Sigmoid colon (tissue), 7 donors: ENCODE results near the gene TSC22D1. TPM values are rescaled to one million over a fixed set of nuclear protein-coding genes. Genes with fewer than 3 reads are reported as not detected.
"Not testable (repeated sequence)": the region's sequence is repeated elsewhere in the genome, so short reads cannot be mapped to it uniquely, and the experiment has no call there.

ENCODE experiments used
- DNase-seq: peaks from one replicate; pipeline ENCODE4 v3.0.0-alpha.2; 2019
- H3K27ac ChIP-seq, 4 donors: fragments of 200-600 bp; sonication (generic); one replicate each; pipeline ENCODE4 v1.5.1; 2016 to 2019; ENCODE audit warnings: mild to moderate bottlenecking in 1 of 4
- H3K27me3 ChIP-seq, 3 donors: fragments of 200-600 bp; sonication (generic); one replicate each; pipeline ENCODE4 v1.5.1; 2019; ENCODE audit warnings: mild to moderate bottlenecking in 1 of 3
- H3K36me3 ChIP-seq, 4 donors: fragments of 200-600 bp; sonication (generic); one replicate each; pipeline ENCODE4 v1.5.1; 2016 to 2019
- H3K4me1 ChIP-seq, 4 donors: fragments of 200-600 bp; sonication (generic); one replicate each; pipeline ENCODE4 v1.5.1; 2017 to 2019
- H3K4me3 ChIP-seq, 4 donors: fragments of 200-600 bp; sonication (generic); one replicate each; pipeline ENCODE4 v1.5.1; 2017 to 2019; ENCODE audit warnings: mild to moderate bottlenecking in 2 of 4, moderate library complexity in 1 of 4
- H3K9me3 ChIP-seq, 4 donors: fragments of 200-600 bp in 3 of 4; sonication (generic) in 3 of 4; one replicate each; pipeline versions ENCODE4 v1.5.1 to v1.6.1; 2013 to 2019
- CTCF ChIP-seq, 4 experiments: fragments of 450-650 bp in 3 of 4; fragments of 200-600 bp in 1 of 4; IDR thresholded peaks; one replicate each; pipeline ENCODE4 v1.5.1; 2016 to 2019; ENCODE audit warnings: antibody characterized with exemption in 4 of 4, mild to moderate bottlenecking in 3 of 4, moderate library complexity in 2 of 4
- EP300 ChIP-seq, 4 donors: sonication (generic); formaldehyde crosslinking; IDR thresholded peaks; one replicate each; pipeline ENCODE4 v1.6.1; 2017; ENCODE audit warnings: antibody characterized with exemption in 4 of 4
- POLR2A ChIP-seq, 2 donors: fragments of 450-650 bp; IDR thresholded peaks; one replicate each; pipeline ENCODE4 v1.6.1; 2016; ENCODE audit warnings: antibody characterized with exemption in 2 of 2, mild to moderate bottlenecking in 2 of 2, moderate library complexity in 2 of 2
- POLR2AphosphoS5 ChIP-seq, 4 donors: sonication (generic); formaldehyde crosslinking; IDR thresholded peaks; one replicate each; pipeline ENCODE4 v1.6.1; 2017; ENCODE audit warnings: antibody characterized with exemption in 4 of 4
- WGBS, 2 donors: extraction: QIAGEN DNeasy Blood & Tissue Kit; methylation state at CpG; one replicate each; pipeline ENCODE4 v1.1.7; 2013; 5-methylcytosine and 5-hydroxymethylcytosine counted together
- intact Hi-C: fragments of 100-400 bp; cut with DNase I; formaldehyde crosslinking; loops from one replicate; pipeline ENCODE4 v1.15.1; 2023
- polyA plus RNA-seq, 3 donors: library from polyadenylated mRNA; stranded (reverse); fragments of 200-250 nt; gene quantifications; one replicate each; pipeline ENCODE4 v1.2.3, GENCODE V29; 2013
- total RNA-seq, 4 donors: library from RNA; depleted of rRNA; stranded (reverse); fragments of >200 nt; gene quantifications; one replicate each; pipeline ENCODE4 v1.1.0, GENCODE V29; 2016
- donor health status: healthy with polysubstance abuse.
- donor health status: Bipolar disorder and iron deficiency.
- donor health status: healthy.

Gene TSC22D1
- total and polyA plus RNA-seq, 7 donors, result 121 to 225 (median 176) TPM

- 49 to 72% methylated on average over 2 of the region's 2 CpGs for WGBS, 2 donors
- intact Hi-C loops, result no loop called here
- Histone ChIP-seq H3K4me1 (no peaks in the 10 kb centered on the region), H3K27me3 (no peaks in the 10 kb centered on the region), H3K9me3 (no peaks in the 10 kb centered on the region), H3K4me3 (no peak overlapping the region), H3K27ac (no peak overlapping the region), H3K36me3 (no peaks in the 10 kb centered on the region)
- DNase-seq, result no peak
- TF ChIP-seq POLR2AphosphoS5 (IDR thresholded peaks at IDR 0.05) (no peak), EP300 (IDR thresholded peaks at IDR 0.05) (no peak), CTCF (IDR thresholded peaks at IDR 0.05) (no peak), POLR2A (IDR thresholded peaks at IDR 0.05) (no peak)
Observed at GRCh38 chr13:44601586-44601985, 25.5 kb upstream of the TSC22D1 start.

GRCh38 chr13:44593861-44594592 is 17.9 kb upstream of the TSC22D1 start:
- H3K36me3 ChIP-seq, DNase-seq, H3K4me1 ChIP-seq, H3K27me3 ChIP-seq, H3K9me3 ChIP-seq, H3K4me3 ChIP-seq, H3K27ac ChIP-seq, intact Hi-C loops: not testable (repeated sequence)
- WGBS, 2 donors, result 92 to 97% methylated on average over 20 of the region's 20 CpGs

GRCh38 chr13:44592216-44592847 is 16.2 kb upstream of the TSC22D1 start:
- intact Hi-C loops, result no loop called here
- WGBS, 2 donors, result 89 to 93% methylated on average over 6 of the region's 6 CpGs

GRCh38 chr13:44591316-44591715 is 15.2 kb upstream of the TSC22D1 start:
- WGBS, 2 donors, result 80 to 92% methylated on average over 15 of the region's 15 CpGs
- no peak for TF ChIP-seq EP300 (IDR thresholded peaks at IDR 0.05)
- TF ChIP-seq POLR2AphosphoS5 (IDR thresholded peaks at IDR 0.05), result no peak
- no peak for DNase-seq
- H3K36me3 ChIP-seq, result no peaks in the 10 kb centered on the region
- no peaks in the 10 kb centered on the region for H3K4me1 ChIP-seq
- no peaks in the 10 kb centered on the region for H3K27me3 ChIP-seq
- no peak overlapping the region for H3K4me3 ChIP-seq
- H3K27ac ChIP-seq, result no peak overlapping the region
- no peaks in the 10 kb centered on the region for H3K9me3 ChIP-seq
- intact Hi-C loops, result no loop called here

More at GRCh38 chr13:44592216-44592847, 16.2 kb upstream of the TSC22D1 start:
- Histone ChIP-seq H3K36me3 (no peaks in the 10 kb centered on the region), H3K9me3 (no peaks in the 10 kb centered on the region), H3K4me1 (no peaks in the 10 kb centered on the region), H3K27ac (no peak overlapping the region), H3K4me3 (no peak overlapping the region), H3K27me3 (no peaks in the 10 kb centered on the region)
- DNase-seq, result no peak
- TF ChIP-seq CTCF (IDR thresholded peaks at IDR 0.05) (no peak), POLR2AphosphoS5 (IDR thresholded peaks at IDR 0.05) (no peak), EP300 (IDR thresholded peaks at IDR 0.05) (no peak), POLR2A (IDR thresholded peaks at IDR 0.05) (no peak)

GRCh38 chr13:44583137-44583536 is 7.0 kb upstream of the TSC22D1 start:
- H3K9me3 ChIP-seq, result no peaks in the 10 kb centered on the region
- H3K36me3 ChIP-seq, result no peaks in the 10 kb centered on the region
- WGBS, 2 donors, result 73 to 94% methylated on average over 3 of the region's 3 CpGs
- DNase-seq, result no peak
- intact Hi-C loops, result no loop called here
- H3K4me3 ChIP-seq, result no peak overlapping the region
- no peak overlapping the region for H3K27ac ChIP-seq
- no peaks in the 10 kb centered on the region for H3K27me3 ChIP-seq
- TF ChIP-seq EP300 (IDR thresholded peaks at IDR 0.05) (no peak), POLR2A (IDR thresholded peaks at IDR 0.05) (no peak), CTCF (IDR thresholded peaks at IDR 0.05) (no peak), POLR2AphosphoS5 (IDR thresholded peaks at IDR 0.05) (no peak)
- peaks cover 0 to 6% (median 6%) of the 10 kb centered on the region in 4 donors for H3K4me1 ChIP-seq
